HG03095 (cell line): Measurements from ENCODE around the gene AKAP9.
"Not testable (repeated sequence)": the region's sequence is repeated elsewhere in the genome, so short reads cannot be mapped to it uniquely, and the experiment has no call there.

Experiments
- ATAC-seq: cut with Tn5 transposase; IDR thresholded peaks from one replicate; pipeline ENCODE4 v1.9.1; 2021; ENCODE audit warnings: moderate library complexity; ENCODE audit not compliant: unreplicated experiment

AKAP9 gene

GRCh38 chr7:92002720-92003119 is 62.1 kb downstream of the AKAP9 start:
- ATAC-seq: no peak

DNA sequence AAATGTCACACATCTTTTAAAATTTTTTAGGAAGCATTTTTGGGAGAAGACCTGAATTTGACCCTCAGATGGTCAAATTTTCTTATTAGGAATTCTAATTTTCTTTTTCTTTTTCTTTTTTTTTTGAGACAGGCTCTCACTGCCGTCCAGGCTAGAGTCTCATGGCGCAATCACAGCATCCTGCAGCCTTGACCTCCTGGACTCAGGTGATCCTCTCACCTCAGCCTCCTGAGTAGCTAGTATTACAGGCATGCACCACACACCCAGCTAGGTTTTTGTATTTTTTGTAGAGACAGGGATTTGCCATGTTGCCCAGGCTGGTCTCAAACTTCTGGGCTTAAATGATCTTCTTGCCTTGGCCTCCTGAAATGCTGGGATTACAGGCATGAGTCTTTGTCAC is 65.4 kb downstream of the AKAP9 start:
- no peak for ATAC-seq

DNA sequence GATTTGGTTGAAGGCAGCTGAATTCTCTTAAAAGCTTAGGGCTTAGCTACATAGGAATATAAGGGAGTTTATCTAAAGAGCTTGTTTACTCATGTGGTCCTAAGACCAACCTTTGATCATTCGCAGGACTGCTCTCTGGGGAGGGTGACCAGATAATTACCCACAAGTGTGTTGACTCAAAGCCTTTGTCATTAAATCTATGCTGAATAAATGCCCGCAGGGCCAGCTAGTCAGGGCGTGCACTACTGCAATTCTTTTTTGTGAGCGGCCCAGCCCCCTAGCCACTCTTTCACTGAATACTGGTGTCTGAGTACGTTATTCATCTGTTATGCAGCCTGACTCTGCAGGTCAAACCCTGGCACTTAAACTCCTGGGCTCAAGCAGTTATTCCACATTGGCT is 69.6 kb downstream of the AKAP9 start:
- no peak for ATAC-seq

- no peak for ATAC-seq
Measured at GRCh38 chr7:92013611-92014010, 72.9 kb downstream of the AKAP9 start.

- ATAC-seq: no peak
Measured at GRCh38 chr7:92020636-92021035, 80.0 kb downstream of the AKAP9 start.

- ATAC-seq: no peak
Measured at GRCh38 chr7:92025260-92025659, 84.6 kb downstream of the AKAP9 start.

DNA sequence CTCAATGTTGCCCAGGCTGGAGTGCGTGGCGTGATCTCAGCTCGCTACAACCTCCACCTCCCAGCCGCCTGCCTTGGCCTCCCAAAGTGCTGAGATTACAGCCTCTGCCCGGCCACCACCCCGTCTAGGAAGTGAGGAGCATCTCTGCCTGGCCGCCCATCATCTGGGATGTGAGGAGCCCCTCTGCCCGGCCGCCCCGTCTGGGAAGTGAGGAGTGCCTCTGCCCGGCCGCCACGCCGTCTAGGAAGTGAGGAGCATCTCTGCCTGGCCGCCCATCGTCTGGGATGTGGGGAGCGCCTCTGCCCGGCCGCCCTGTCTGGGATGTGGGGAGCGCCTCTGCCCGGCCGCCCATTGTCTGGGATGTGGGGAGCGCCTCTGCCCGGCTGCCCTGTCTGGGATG is 86.0 kb downstream of the AKAP9 start:
- not testable (repeated sequence) for ATAC-seq

DNA sequence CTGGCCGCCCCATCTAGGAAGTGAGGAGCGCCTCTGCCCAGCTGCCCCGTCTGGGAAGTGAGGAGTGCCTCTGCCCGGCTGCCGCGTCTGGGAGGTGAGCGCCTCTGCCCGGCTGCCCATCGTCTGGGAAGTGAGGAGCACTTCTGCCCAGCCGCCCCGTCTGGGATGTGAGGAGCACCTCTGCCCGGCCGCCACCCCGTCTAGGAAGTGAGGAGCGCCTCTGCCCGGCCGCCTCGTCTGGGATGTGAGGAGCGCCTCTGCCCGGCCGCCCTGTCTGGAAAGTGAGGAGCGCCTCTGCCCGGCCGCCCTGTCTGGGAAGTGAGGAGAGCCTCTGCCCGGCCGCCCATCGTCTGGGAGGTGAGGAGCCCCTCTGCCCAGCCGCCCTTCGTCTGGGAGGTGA is 86.5 kb downstream of the AKAP9 start:
- not testable (repeated sequence) for ATAC-seq

DNA sequence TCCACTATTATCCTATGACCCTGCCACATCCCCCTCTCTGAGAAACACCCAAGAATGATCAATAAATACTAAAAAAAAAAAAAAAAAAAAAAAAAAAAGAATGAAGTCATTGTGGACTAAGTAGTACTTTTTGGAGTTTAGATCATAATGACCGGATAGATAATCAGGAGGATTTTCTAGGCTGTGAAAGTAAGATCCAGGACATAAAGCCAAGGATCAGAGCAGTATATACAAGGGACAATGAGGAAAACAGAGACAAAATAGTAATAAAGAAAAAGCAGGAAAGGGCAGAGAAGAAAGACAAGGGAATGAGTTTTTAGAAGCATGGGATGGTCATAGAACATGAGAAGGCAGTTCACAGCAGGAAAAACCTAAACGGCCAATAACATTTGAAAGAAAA is 87.6 kb downstream of the AKAP9 start:
- no peak for ATAC-seq

GRCh38 chr7:92028686-92029085 is 88.0 kb downstream of the AKAP9 start:
- no peak for ATAC-seq

GRCh38 chr7:92034116-92034515 is 93.5 kb downstream of the AKAP9 start:
- ATAC-seq: no peak

DNA sequence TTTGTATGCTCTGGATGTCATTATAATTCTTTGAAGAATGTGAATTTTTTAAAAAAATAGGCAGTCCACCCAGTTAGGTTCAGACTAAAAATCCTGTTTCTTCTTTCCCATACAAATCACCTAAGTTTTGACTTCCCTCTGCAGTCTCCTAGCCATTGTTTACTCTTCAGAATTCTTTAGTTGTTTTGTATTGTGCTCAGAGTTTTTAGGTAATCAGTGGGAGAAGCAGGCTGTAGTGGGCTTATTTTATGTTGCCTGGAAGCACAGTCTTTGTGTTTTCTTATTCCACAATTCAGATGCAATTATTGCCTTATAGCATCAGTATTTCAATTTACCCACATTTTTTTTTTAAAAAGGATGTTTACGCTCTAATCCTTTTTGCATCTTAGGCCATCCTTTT is 94.9 kb downstream of the AKAP9 start:
- no peak for ATAC-seq

- no peak for ATAC-seq
Measured at GRCh38 chr7:92039900-92040299, 99.2 kb downstream of the AKAP9 start.

- no peak for ATAC-seq
Measured at GRCh38 chr7:92042056-92042737, 101.5 kb downstream of the AKAP9 start.

GRCh38 chr7:92043098-92043497 is 102.4 kb downstream of the AKAP9 start:
- ATAC-seq: no peak

GRCh38 chr7:92043637-92044036 is 103.0 kb downstream of the AKAP9 start:
- no peak for ATAC-seq

DNA sequence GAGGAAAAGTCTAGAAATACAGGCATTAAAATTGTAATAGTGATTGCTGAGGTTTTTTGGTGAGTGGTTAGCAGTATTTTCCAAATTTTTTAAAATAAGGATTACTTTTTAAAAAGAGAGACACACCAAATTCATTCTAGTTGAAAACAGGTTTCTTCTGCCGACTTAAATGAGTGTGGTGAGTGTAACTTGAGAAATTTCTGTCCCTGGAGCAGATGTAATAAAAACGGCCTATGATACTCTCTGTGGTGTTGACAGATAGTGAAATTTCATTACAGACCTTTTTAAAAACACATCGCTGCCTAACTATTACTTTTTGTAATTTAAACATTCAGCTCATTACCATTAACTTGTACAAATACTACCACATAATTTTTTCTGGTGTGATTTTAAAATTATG is 103.5 kb downstream of the AKAP9 start:
- ATAC-seq: no peak

- no peak for ATAC-seq
Measured at GRCh38 chr7:92044940-92045339, 104.3 kb downstream of the AKAP9 start.

DNA sequence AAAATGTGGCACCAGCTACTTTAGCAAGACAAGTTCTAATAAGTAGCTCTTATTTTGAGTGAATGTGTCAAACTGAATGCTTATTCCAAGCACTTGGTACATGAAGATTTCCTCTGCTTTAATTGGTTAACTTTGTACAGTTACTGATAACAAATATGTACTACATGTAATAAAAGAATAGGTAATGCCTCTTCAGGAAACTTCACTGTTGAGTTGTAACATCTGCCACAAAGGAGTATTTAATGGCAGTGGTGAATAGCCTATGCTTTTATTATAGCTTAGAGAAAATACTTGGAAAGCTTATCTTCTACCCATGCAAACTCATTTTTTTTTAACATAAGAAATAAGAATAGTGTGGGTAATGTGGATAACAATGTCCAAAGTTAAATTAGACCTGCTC is 111.0 kb downstream of the AKAP9 start:
- ATAC-seq: no peak

DNA sequence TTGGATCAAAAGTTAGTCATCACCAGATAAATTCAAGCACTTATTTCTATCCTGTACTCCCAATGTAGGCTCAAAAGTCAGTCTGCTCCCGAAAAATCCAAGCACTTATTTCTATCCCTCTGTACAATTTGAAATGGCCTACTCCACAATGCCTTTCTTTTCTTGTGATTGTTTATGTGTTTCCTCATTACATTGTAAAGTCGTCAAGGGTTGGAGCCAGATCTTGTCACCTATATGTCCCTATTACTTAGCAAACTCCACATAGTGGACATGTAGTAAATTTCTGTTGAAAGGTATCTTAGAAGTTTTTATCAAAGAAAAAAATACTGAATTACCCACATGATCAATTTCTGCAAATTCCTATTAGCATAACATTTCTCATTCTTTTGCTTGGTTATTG is 111.5 kb downstream of the AKAP9 start:
- no peak for ATAC-seq

- no peak for ATAC-seq
Measured at GRCh38 chr7:92052684-92053083, 112.0 kb downstream of the AKAP9 start.

GRCh38 chr7:92053312-92053711 is 112.7 kb downstream of the AKAP9 start:
- ATAC-seq: no peak

DNA sequence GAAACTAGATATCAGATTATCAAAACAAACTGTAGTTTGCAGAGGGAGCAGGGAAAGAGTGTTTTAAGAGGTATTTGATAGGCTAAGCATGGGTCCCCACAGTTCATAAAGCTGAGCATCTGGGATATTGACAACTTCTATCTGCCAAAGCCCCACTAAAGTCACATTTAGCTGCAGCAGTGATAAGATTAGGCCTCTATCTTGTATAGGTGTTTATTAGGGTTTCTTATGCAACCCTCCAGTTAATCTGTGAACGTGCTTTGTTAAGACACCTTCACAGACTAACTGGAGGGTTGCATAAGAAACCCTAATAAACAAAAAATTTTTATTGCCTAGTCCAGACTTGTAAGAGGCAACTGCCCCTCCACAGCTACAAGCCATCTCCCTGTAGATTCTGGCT is 115.6 kb downstream of the AKAP9 start:
- ATAC-seq: no peak
